ENCODE results near the gene PLA2G6.
A peak's percentile ranks its signal among the peaks of the same experiment; 100 is the strongest.

The PLA2G6 gene

GRCh38 chr22:38213319-38213989 is 31.8 kb upstream of the PLA2G6 start:
- no peak for DNase-seq

DNA sequence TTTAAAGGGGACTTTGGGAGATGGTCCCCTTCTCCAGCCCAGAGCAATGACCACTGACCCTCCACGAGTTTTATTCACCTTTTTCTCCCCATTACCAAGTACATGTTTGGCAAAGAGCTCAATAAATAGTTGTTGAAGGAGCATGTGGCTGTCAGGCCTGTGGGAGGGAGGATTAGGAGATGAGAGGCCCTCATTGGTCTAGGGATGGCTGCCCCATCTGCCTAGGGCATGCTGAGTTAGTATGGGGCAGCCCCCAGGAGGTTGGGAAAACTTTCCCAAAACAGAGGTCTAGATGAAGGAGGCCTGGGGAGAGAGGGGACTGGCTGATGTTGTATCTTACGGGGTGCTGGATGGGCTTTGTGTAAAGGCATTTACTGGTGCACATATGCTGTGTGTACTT is 30.8 kb upstream of the PLA2G6 start:
- DNase-seq: no peak

DNA sequence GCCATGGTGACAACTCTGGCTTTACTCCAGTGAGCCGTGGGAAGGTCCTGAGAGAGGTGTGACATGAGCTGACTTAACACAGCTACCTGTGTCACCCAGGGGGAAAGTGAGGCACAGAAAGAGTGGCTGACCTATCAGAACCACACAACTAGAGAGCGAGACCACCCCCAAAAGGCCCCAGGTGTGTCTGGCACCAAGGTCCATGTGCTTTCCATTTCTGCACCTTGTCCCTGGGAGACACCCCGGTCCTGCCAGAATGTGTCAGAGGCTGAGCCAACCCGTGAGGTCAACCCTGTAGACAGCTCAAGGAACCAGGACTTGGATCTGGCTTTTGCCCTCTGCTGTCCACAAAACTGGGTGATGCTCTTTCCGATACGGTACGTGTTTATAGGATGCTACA is 29.9 kb upstream of the PLA2G6 start:
- no peak for DNase-seq

DNA sequence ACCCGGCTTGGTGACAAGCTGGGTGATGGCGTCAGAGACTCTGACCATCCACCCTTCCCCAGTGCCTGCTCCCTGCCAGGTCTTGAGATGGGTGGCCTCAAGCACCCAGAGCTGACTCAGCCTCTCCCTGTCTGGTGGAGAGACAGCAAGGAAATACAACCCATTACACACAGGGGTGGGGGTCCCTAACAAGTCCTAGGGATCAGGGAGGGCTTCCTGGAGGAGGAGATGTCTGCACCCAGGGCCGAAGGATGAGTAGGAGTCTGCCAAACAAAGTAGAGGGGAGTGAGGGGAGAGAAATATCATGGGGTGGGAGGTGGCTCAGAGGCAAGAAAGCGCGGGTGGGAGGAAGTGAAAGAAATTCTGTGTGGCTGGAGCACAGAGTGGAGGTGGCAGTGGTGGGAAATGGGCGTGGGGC is 26.9 kb upstream of the PLA2G6 start:
- DNase-seq: no peak

- no peak for DNase-seq
Measured at GRCh38 chr22:38207898-38208432, 26.3 kb upstream of the PLA2G6 start.

- no peak for DNase-seq
Measured at GRCh38 chr22:38205261-38206128, 23.9 kb upstream of the PLA2G6 start.

- DNase-seq: no peak
Measured at GRCh38 chr22:38204784-38205183, 23.2 kb upstream of the PLA2G6 start.

GRCh38 chr22:38203855-38204514 is 22.4 kb upstream of the PLA2G6 start:
- DNase-seq: no peak

- DNase-seq: no peak
Measured at GRCh38 chr22:38203090-38203810, 21.6 kb upstream of the PLA2G6 start.

DNA sequence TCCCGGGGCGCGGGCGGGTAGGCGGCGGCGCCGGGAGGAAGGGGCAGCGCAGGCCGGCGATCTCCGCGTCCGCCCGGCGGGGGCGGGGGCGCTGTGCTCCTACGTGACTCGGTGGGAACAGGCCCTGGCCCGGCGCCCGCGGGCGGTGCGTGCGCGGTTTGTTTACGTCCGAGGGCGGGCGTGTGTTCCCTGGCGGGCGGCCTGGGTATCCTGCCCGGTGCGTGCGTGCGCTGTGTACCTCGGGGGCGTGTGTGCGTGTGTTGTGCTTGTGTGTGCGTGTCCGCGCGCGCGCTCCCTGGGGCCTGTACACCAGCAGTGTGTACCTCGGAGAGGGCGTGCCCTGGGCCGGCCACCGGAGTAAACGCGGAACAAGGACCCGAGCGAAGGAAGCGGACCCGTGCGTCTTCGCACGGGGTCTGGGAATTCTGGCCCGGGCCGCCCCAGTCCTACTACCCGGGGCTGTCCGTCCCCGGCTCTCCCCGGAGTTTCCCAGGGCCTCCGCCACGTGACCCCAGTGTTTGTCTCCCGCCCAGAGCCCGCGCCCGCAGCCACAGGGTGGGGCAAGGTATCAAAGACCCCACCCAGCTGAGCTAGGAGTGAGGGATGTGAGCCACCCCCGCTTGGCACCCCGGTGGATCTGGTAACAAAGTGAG is 20.9 kb upstream of the PLA2G6 start:
- DNase-seq: no peak

DNA sequence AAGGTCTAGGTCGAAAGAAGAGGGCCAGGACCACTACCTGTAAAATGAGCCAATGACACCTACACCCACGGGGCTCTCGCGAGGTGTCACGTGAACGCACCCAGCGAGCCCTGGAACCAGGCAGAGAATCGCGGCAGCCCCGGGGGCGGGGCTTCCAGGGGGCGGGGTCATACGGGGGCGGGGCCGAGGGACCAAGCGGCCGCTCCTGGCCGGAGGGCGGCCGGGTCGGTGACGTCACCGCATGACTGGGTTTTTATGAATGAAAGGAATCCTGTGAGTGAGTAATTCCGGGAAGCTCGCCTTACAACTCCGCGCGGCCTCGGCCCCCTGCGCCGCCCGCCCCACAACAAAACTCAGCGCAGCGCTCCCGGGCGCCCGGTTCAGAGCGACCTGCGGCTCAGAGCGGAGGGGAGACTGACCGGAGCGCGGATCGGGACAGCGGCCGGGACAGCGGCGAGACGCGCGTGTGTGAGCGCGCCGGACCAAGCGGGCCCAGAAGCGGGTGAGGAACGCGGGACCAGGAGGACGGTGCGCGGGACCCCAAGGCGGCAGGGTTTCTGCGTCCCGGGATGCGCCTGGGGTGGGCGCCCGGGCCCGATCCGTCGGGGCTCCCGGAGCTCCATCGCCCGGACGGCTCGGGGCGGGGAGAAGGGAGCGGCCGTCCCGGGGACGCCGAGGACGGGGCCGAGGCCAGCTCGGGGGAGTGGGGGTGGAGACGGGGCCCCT is 20.2 kb upstream of the PLA2G6 start, which contains the start of gene MAFF:
Gene MAFF, plus strand, starts transcription at position 284 of the 726 bp plus-strand sequence. CDS start 11,860 bp downstream, outside the sequence.
- DNase-seq: peak; percentile 30

GRCh38 chr22:38201371-38201710 is 19.7 kb upstream of the PLA2G6 start:
- DNase-seq: no peak

- no peak for DNase-seq
Measured at GRCh38 chr22:38199826-38200559, 18.4 kb upstream of the PLA2G6 start.

- peak; percentile 17 for DNase-seq
Measured at GRCh38 chr22:38196791-38197419, 15.3 kb upstream of the PLA2G6 start.

DNA sequence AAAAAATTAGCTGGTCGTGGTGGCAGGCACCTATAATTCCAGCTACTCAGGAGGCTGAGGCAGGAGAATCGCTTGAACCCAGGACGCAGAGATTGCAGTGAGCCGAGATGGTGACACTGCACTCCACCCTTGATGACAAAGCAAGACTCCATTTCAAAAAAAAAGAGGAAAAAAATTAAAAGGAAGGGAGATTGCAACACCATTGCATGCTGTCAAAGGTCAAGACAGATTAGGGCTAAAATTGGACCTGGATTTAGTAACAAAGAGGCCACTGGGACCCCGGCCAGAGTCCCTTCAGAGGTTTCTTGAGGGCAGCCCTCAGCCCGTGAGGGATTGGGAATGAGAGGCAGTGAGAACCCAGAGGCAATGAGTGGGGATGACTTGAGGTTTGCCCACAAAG is 11.9 kb upstream of the PLA2G6 start:
- no peak for DNase-seq

GRCh38 chr22:38192475-38192863 is 10.8 kb upstream of the PLA2G6 start:
- no peak for DNase-seq

DNA sequence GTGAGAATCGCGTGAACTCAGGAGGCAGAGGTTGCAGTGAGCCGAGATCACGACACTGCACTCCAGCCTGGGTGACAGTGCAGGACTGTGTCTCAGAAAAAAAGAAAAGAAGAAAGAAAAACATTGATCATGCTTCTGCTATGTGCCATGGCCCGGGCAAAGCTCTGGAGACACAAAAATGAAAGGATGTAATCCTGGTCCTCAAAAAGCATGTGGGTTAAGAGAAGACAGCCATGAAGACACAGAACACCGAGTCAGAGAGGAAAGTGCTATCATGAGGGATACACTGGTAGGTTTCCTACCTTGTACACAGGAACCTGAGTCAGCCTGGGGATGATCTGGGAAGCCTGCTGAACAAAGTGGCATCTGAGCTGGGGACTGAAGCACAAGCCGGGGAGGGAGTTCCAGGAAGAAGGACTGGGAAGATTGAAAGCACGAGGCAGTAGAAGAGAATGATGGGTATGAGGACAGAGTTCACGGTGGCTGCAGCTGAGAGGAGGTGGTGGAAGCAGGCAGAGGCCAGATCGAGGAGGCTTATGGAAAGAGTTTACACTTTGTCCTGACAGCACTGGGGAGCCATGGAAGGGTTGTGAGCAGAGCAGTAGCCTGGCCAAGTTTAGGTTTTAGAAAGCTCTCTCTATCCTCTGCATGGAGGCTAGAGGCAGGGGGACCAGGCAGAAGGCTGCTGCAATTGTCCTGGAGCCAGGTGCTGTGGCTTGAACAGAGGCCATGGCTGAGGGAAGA is 10.3 kb upstream of the PLA2G6 start:
- DNase-seq: no peak

GRCh38 chr22:38191055-38191454 is 9.4 kb upstream of the PLA2G6 start:
- DNase-seq: no peak

DNA sequence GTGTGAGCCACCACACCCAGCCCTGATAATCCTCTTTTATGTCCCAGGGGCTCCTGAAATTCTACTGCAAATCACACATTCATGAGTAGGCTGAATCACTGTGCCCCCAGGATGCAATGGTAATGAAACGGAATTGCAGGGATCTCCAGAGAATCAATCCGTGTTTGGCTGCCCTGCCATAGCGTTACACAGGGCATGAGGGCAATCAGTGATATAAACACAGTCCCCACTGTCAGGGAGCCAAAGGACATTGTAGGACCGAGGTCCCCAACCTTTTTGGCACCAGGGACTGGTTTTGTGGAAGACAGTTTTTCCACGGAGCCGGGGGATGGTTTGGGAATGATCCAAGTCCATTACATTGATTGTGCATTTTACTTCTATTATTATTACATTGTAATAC is 9.0 kb upstream of the PLA2G6 start:
- no peak for DNase-seq

DNA sequence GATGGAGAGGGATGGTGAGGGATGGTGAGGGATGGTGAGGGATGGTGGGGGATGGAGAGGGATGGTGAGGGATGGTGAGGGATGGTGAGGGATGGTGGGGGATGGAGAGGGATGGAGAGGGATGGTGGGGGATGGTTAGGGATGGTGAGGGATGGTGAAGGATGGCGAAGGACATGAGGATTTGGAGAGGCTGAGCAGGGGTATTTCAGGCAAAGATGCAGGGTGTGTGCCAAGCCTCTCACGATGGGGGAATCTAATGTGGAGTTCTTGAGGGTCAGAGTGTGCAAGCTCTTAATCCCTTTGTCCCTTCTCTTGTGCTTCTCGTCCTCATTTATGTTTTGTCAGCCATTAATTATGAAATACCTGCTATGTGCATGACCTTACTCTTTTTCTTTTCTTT is 7.5 kb upstream of the PLA2G6 start:
- no peak for DNase-seq

Data from DMS79 (cell line).